ENCODE data around the gene SNRNP35. TPM values are rescaled to one million over a fixed set of nuclear protein-coding genes. Genes with fewer than 3 reads are reported as not detected.

The SNRNP35 gene
- total and polyA plus RNA-seq, 4 donors, result 9.0 to 13.3 (median 11.1) TPM

DNA sequence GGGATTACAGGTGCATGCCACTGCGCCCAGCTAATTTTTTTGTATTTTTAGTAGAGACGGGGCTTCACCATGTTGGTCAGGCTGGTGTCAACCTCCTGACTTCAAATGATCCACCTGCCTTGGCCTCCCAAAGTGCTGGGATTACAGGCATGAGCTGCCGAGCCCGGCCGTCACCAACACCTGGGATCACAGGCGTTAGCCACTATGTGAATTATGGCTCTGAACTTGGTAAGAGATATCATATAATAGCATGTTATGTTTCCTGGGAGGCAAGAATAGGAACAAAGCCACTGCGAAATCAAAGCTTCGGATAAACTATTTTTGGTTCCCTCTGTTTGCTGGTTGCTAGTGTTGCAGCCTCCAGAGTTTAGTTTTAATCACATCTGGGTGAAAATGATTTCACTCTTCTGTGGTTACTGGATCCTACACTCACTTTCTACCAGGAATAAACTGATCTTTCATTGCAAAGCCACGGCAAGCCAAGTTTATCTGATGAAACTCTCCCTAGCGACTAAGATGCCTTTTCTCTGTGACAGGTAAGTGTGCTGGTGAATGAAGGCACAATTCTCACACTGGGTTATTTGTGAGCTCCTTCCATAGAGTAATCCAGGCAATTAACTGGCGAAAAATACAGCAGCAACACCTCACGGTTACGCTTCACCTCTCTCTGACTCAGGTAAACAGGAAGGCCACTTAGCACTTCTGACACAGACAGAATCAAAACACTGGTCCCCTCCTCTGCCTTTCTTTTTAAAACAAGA is 16.7 kb downstream of the SNRNP35 start:
- TF ChIP-seq RAD21 (IDR thresholded peaks at IDR 0.05) (no peak), EGR1 (IDR thresholded peaks at IDR 0.05; ENCODE audit: low read depth in 2 of 2) (no peak)
- WGBS, result 93% methylated on average over 13 of the region's 13 CpGs
- Histone ChIP-seq H3K27me3 (ENCODE audit: control insufficient read depth in 4 of 4, insufficient read depth in 4 of 4, low read length in 3 of 4) (no peaks in the 10 kb centered on the region), H3K9ac (ENCODE audit: low read depth in 1 of 2, low read length in 2 of 2) (no peak overlapping the region), H3K36me3 (ENCODE audit: control insufficient read depth in 4 of 4, insufficient read depth in 3 of 4, low read depth in 1 of 4, low read length in 3 of 4) (peaks cover 0 to 9% (median under 1%) of the 10 kb centered on the region in 4 donors), H3K9me3 (ENCODE audit: control insufficient read depth in 4 of 4, low read length in 3 of 4) (no peaks in the 10 kb centered on the region), H3K4me1 (ENCODE audit: control insufficient read depth in 4 of 4, insufficient read depth in 4 of 4, low read length in 3 of 4) (peaks cover 0 to 12% (median 3%) of the 10 kb centered on the region in 4 donors), H3K27ac (ENCODE audit: low read depth in 1 of 2, low read length in 2 of 2) (no peak overlapping the region), H3K4me3 (ENCODE audit: low read depth in 1 of 3, low read length in 3 of 3) (no peak overlapping the region)
- no peak for DNase-seq (ENCODE audit: low spot score)

DNA sequence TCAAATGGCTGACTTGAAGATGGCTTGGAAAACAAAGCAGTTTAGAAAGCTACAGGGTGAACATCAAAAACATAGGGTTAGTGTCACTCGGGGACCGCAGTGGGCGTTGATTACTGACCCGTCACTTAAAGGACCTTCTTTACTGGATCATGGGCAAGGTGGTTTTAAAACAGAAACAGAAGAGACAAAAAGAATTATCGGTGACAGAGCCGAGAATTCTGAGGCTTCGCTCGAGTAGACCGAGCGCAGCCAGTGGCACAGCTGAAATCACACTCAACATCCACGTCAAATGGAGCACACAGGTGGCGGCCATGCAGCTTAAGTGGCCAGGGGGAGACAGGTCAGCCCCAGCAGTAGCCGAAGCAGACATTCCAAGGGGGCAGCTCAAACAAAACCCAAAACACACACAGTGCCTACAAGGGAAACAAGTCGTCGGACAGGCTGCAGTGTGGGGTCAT is 17.3 kb downstream of the SNRNP35 start:
- peaks cover 0 to 12% (median 3%) of the 10 kb centered on the region in 4 donors for H3K4me1 ChIP-seq (ENCODE audit: control insufficient read depth in 4 of 4, insufficient read depth in 4 of 4, low read length in 3 of 4)
- TF ChIP-seq, protein P1, sequence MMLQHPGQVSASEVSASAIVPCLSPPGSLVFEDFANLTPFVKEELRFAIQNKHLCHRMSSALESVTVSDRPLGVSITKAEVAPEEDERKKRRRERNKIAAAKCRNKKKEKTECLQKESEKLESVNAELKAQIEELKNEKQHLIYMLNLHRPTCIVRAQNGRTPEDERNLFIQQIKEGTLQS (IDR thresholded peaks at IDR 0.05), result no peak
- TF ChIP-seq HNF4A (conservative IDR thresholded peaks at IDR 0.05) (no peak), RAD21 (IDR thresholded peaks at IDR 0.05) (no peak), RXRA (IDR thresholded peaks at IDR 0.05) (no peak), FOXA2 (IDR thresholded peaks at IDR 0.05) (no peak), JUND (IDR thresholded peaks at IDR 0.05) (no peak), NR2F2 (IDR thresholded peaks at IDR 0.05) (no peak), GABPA (IDR thresholded peaks at IDR 0.05 in 1 of 2, conservative IDR thresholded peaks at IDR 0.05 in 1 of 2) (no peak)
- H3K27me3 ChIP-seq (ENCODE audit: control insufficient read depth in 4 of 4, insufficient read depth in 4 of 4, low read length in 3 of 4), result no peaks in the 10 kb centered on the region
- no peaks in the 10 kb centered on the region for H3K9me3 ChIP-seq (ENCODE audit: control insufficient read depth in 4 of 4, low read length in 3 of 4)
- H3K4me3 ChIP-seq (ENCODE audit: low read depth in 1 of 3, low read length in 3 of 3), result no peak overlapping the region
- peaks cover 0 to 9% (median under 1%) of the 10 kb centered on the region in 4 donors for H3K36me3 ChIP-seq (ENCODE audit: control insufficient read depth in 4 of 4, insufficient read depth in 3 of 4, low read depth in 1 of 4, low read length in 3 of 4)
- H3K9ac ChIP-seq (ENCODE audit: low read depth in 1 of 2, low read length in 2 of 2), result no peak overlapping the region
- WGBS, result 94% methylated on average over 15 of the region's 15 CpGs
- DNase-seq (ENCODE audit: low spot score), result no peak
- no peak overlapping the region for H3K27ac ChIP-seq (ENCODE audit: low read depth in 1 of 2, low read length in 2 of 2)

DNA sequence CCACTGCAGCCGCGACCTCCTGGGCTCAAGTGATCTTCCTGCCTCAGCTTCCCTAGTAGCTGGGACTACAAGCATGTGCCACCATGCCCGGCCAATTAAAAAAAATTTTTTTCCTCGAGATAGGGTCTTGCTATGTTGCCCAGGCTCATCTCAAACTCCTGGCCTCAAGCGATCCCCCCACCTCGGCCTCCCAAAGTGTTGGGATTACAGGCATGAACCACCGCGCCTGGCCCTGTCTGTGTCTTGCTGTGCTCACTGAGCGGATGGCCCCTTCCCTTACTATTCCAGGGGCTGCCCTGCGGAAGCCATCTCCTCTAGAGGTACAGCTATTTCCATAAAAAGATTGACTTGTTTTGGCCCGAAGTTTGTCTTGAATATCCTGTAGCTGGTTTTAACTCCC is 20.1 kb downstream of the SNRNP35 start:
- no peaks in the 10 kb centered on the region for H3K27me3 ChIP-seq (ENCODE audit: control insufficient read depth in 4 of 4, insufficient read depth in 4 of 4, low read length in 3 of 4)
- H3K4me1 ChIP-seq (ENCODE audit: control insufficient read depth in 4 of 4, insufficient read depth in 4 of 4, low read length in 3 of 4), result peaks cover 0 to 5% (median 1%) of the 10 kb centered on the region in 4 donors
- no peak for TF ChIP-seq GABPA (IDR thresholded peaks at IDR 0.05 in 1 of 2, conservative IDR thresholded peaks at IDR 0.05 in 1 of 2)
- no peak for TF ChIP-seq HNF4G (IDR thresholded peaks at IDR 0.05)
- TF ChIP-seq, protein P2, sequence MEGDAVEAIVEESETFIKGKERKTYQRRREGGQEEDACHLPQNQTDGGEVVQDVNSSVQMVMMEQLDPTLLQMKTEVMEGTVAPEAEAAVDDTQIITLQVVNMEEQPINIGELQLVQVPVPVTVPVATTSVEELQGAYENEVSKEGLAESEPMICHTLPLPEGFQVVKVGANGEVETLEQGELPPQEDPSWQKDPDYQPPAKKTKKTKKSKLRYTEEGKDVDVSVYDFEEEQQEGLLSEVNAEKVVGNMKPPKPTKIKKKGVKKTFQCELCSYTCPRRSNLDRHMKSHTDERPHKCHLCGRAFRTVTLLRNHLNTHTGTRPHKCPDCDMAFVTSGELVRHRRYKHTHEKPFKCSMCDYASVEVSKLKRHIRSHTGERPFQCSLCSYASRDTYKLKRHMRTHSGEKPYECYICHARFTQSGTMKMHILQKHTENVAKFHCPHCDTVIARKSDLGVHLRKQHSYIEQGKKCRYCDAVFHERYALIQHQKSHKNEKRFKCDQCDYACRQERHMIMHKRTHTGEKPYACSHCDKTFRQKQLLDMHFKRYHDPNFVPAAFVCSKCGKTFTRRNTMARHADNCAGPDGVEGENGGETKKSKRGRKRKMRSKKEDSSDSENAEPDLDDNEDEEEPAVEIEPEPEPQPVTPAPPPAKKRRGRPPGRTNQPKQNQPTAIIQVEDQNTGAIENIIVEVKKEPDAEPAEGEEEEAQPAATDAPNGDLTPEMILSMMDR (IDR thresholded peaks at IDR 0.05; ENCODE audit: low read depth, low read length, missing input control), result no peak
- TF ChIP-seq NR2F2 (IDR thresholded peaks at IDR 0.05), result no peak
- no peak for TF ChIP-seq RAD21 (IDR thresholded peaks at IDR 0.05)
- TF ChIP-seq, protein P1 (IDR thresholded peaks at IDR 0.05), result no peak
- TF ChIP-seq FOXA2 (IDR thresholded peaks at IDR 0.05), result no peak
- TF ChIP-seq, protein P3, sequence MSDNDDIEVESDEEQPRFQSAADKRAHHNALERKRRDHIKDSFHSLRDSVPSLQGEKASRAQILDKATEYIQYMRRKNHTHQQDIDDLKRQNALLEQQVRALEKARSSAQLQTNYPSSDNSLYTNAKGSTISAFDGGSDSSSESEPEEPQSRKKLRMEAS (IDR thresholded peaks at IDR 0.05), result no peak
- no peak for TF ChIP-seq TAF1 (conservative IDR thresholded peaks at IDR 0.05)
- no peak for TF ChIP-seq SP1 (IDR thresholded peaks at IDR 0.05)
- TF ChIP-seq YY1 (IDR thresholded peaks at IDR 0.05), result no peak
- TF ChIP-seq JUND (IDR thresholded peaks at IDR 0.05), result no peak
- TF ChIP-seq EGR1 (IDR thresholded peaks at IDR 0.05; ENCODE audit: low read depth in 2 of 2), result no peak
- no peak overlapping the region for H3K4me3 ChIP-seq (ENCODE audit: low read depth in 1 of 3, low read length in 3 of 3)
- 94% methylated on average over 11 of the region's 11 CpGs for WGBS
- no peak for DNase-seq (ENCODE audit: low spot score)
- no peak overlapping the region for H3K9ac ChIP-seq (ENCODE audit: low read depth in 1 of 2, low read length in 2 of 2)
- H3K27ac ChIP-seq (ENCODE audit: low read depth in 1 of 2, low read length in 2 of 2), result no peak overlapping the region
- no peaks in the 10 kb centered on the region for H3K9me3 ChIP-seq (ENCODE audit: control insufficient read depth in 4 of 4, low read length in 3 of 4)
- H3K36me3 ChIP-seq (ENCODE audit: control insufficient read depth in 4 of 4, insufficient read depth in 3 of 4, low read depth in 1 of 4, low read length in 3 of 4), result peaks cover 0 to 2% (median 0%) of the 10 kb centered on the region in 4 donors
